Small intestine (tissue), 7 donors: Measurements from ENCODE around the gene CCK. TPM values are rescaled to one million over a fixed set of nuclear protein-coding genes. Genes with fewer than 3 reads are reported as not detected.

Experiments
- DNase-seq, 2 donors: peaks; one replicate each; pipeline versions ENCODE4 v3.0.0 to v3.0.0-alpha.2; 2013
- FAIRE-seq: peaks from 2 replicates; lab custom pipeline; 2012; peaks lifted over from hg19 to GRCh38; lab: Jason Lieb, UNC
- H3K27ac ChIP-seq, 3 donors: one replicate each; pipeline ENCODE4 v1.5.1; 2013; ENCODE audit warnings: low read length in 2 of 3, mild to moderate bottlenecking in 2 of 3, control low read depth in 1 of 3, inconsistent platforms in 1 of 3, low read depth in 1 of 3, moderate library complexity in 1 of 3
- H3K27me3 ChIP-seq, 3 donors: one replicate each; pipeline ENCODE4 v1.6.1; 2013; ENCODE audit warnings: low read length in 3 of 3, inconsistent platforms in 1 of 3; ENCODE audit not compliant: control insufficient read depth in 3 of 3, insufficient read depth in 3 of 3
- H3K36me3 ChIP-seq, 3 donors: one replicate each; pipeline ENCODE4 v1.6.1; 2013; ENCODE audit warnings: low read length in 3 of 3, inconsistent platforms in 1 of 3, low read depth in 1 of 3, mild to moderate bottlenecking in 1 of 3, moderate library complexity in 1 of 3; ENCODE audit not compliant: control insufficient read depth in 3 of 3, insufficient read depth in 2 of 3
- H3K4me1 ChIP-seq, 3 donors: one replicate each; pipeline ENCODE4 v1.6.1; 2013; ENCODE audit warnings: low read length in 2 of 3, inconsistent platforms in 1 of 3, low read depth in 1 of 3, mild to moderate bottlenecking in 1 of 3, moderate library complexity in 1 of 3; ENCODE audit not compliant: control insufficient read depth in 3 of 3, insufficient read depth in 2 of 3
- H3K4me3 ChIP-seq, 3 donors: one replicate each; pipeline ENCODE4 v1.5.1; 2013; ENCODE audit warnings: low read length in 3 of 3, control low read depth in 1 of 3, inconsistent platforms in 1 of 3, low read depth in 1 of 3, mild to moderate bottlenecking in 1 of 3, moderate library complexity in 1 of 3
- H3K9me3 ChIP-seq, 2 donors: one replicate each; pipeline ENCODE4 v1.6.1; 2013; ENCODE audit warnings: low read depth in 1 of 2, low read length in 1 of 2; ENCODE audit not compliant: control insufficient read depth in 2 of 2, insufficient read depth in 1 of 2
- WGBS, 3 donors: extraction: QIAGEN DNeasy Blood & Tissue Kit; methylation state at CpG; one replicate each; pipeline ENCODE4 v1.1.7; 2013; 5-methylcytosine and 5-hydroxymethylcytosine counted together
- polyA plus RNA-seq, 4 donors: library from polyadenylated mRNA; stranded (reverse) in 3 of 4; unstranded in 1 of 4; fragments of 200-250 nt in 3 of 4; fragments of 120-200 nt in 1 of 4; gene quantifications; one replicate each; pipeline versions ENCODE4 v1.2.1 to v1.2.3, GENCODE V29; 2013
- donor health status: healthy with polysubstance abuse.
- donor health status: control.
- donor health status: control.
- donor health status: Bipolar disorder and iron deficiency.
- donor health status: healthy.

CCK gene
- polyA plus RNA-seq, 4 donors = 0.89 to 44.9 (median 22.9) TPM

DNA sequence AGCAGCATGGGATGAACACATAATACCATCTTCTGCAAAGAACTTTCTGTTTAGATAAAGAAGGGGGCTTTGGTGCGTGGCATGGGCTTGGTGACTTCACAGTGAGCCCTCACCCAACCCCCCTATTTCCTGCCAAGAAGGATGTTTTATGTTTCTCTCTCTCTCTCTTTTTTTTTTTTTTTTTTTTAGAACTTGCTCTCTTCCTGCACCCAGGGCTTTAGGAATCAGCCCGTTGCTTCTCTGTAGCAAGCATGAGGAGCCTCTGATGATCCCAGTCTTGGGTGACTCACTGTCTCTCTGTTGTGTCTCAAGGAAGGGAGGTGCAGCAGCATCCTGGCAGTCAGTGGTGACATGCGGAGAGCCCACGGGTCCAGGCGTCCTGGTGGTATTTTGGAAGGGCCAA is 49.1 kb downstream of the CCK start:
- WGBS, 3 donors = 66 to 85% (median 70%) methylated on average over 5 of the region's 5 CpGs
- Histone ChIP-seq H3K27me3 (no peaks in the 10 kb centered on the region), H3K4me1 (no peaks in the 10 kb centered on the region), H3K9me3 (no peaks in the 10 kb centered on the region), H3K36me3 (peaks cover 9 to 58% (median 17%) of the 10 kb centered on the region in 3 donors), H3K4me3 (no peak overlapping the region), H3K27ac (no peak overlapping the region)
- FAIRE-seq (no peak), DNase-seq (no peak)

DNA sequence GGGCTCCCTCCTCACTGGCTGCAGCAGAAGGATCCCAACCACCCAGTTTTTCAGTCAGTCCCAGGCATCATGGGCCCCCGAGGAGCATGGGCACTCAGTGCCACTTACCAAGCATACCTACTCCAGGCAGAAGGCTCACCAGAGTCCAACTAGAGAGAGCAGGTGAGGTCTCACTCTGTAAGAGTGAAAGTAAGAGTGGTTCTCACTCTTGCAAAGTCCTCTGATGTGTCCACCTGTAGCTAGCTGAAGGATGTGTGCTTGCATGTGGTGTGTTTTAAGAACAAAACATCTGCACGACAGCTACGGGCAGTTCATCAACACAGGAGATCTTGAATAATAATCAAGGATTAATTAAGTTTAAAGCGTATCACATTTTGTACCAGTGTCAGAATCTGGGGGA is 49.7 kb downstream of the CCK start:
- Histone ChIP-seq H3K27me3 (no peaks in the 10 kb centered on the region), H3K27ac (no peak overlapping the region), H3K36me3 (peaks cover 9 to 54% (median 18%) of the 10 kb centered on the region in 3 donors), H3K4me3 (no peak overlapping the region), H3K4me1 (no peaks in the 10 kb centered on the region), H3K9me3 (no peaks in the 10 kb centered on the region)
- 75 to 87% (median 79%) methylated on average over 4 of the region's 4 CpGs for WGBS, 3 donors
- FAIRE-seq (no peak), DNase-seq (no peak)

DNA sequence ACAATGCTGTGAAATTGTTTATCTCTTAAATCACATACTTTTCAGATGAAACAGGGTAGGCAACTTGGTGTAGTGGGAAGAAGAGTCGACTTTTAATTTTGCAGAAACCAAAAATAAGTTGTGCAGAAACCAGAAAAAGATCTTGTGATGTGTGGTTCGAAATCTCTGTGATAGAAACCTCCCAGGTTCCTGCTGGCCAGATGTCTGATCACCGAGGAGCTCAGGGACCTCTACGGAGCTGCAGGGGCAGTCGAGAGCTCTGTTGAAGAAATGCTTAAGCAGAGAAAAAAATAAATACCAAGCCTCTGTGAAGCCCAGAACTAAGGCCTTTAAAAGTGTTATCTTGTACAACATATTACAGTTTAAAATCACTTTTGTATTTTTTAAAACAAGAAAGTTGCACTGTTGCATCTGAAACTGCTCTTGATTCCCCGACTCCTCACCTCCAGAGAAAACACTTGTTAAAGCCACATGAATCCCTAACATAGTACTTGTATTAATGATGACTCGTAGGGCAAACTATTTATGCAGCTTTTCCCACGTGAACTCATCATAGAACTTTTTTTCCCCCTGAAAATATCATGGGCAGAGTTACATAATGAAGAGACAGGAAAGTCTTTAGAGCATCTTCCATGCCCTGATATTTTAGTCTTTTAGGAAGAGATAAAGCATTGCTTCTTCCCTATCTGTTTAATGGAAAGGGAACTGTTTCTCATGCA is 51.3 kb downstream of the CCK start:
- no peak for DNase-seq
- WGBS, 3 donors = 70 to 86% (median 71%) methylated on average over 8 of the region's 8 CpGs
- Histone ChIP-seq H3K4me3 (no peak overlapping the region), H3K27ac (no peak overlapping the region), H3K36me3 (peaks cover 18 to 49% (median 21%) of the 10 kb centered on the region in 3 donors), H3K9me3 (no peaks in the 10 kb centered on the region), H3K4me1 (no peaks in the 10 kb centered on the region), H3K27me3 (no peaks in the 10 kb centered on the region)
- no peak for FAIRE-seq

DNA sequence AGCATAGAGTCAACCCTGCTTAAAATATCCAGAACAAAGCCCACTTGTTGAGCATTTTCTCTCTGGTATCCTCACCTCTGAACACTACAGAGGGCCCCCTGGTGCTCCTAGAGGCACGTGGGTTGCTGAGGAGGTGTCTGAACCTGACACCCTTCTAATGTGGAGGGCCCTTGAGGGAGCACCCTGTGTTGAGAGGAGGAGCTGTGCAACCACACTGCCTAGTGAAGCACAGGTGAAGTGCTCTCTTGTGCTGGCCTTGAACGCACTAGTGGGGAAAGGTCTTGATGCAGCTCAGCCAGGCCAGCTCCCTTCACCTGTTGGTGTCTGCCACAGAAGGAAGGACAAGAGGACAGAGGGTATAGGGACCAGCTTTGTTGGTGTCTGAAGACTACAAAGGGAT is 51.9 kb downstream of the CCK start:
- 81% methylated on average over 2 of the region's 2 CpGs for WGBS, 3 donors
- no peak for DNase-seq
- Histone ChIP-seq H3K27ac (no peak overlapping the region), H3K4me3 (no peak overlapping the region), H3K4me1 (no peaks in the 10 kb centered on the region), H3K36me3 (peaks cover 17 to 47% (median 21%) of the 10 kb centered on the region in 3 donors), H3K27me3 (no peaks in the 10 kb centered on the region), H3K9me3 (no peaks in the 10 kb centered on the region)
- no peak for FAIRE-seq

DNA sequence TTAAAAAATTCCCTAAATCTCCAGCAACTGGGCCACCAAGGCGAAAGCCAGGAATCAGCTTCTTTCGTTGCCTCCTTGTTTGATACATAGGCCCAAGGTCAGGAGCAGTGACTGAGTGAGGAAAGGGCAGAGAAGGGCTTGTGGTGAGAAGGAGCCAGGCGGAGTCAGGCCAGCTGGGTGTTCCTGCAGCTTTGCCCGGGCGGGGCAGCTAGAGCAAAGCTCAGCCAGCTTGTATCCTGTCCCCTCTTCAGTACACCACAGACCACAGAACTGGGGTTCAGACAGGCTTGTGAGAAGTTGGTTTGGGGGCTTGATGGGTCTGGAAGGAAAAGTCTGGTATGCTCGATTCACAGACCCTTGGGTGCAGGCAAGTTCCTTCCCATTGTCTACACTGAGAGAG is 52.6 kb downstream of the CCK start:
- WGBS, 3 donors = 52 to 68% (median 54%) methylated on average over 6 of the region's 6 CpGs
- no peaks in the 10 kb centered on the region for H3K27me3 ChIP-seq
- no peak overlapping the region for H3K4me3 ChIP-seq
- peak; percentile 33 to 79 for DNase-seq
- H3K36me3 ChIP-seq = peaks cover 13 to 44% (median 24%) of the 10 kb centered on the region in 3 donors
- no peak for FAIRE-seq
- H3K4me1 ChIP-seq = no peaks in the 10 kb centered on the region
- H3K9me3 ChIP-seq = peaks cover 0 to under 1% of the 10 kb centered on the region in 2 donors
- H3K27ac ChIP-seq = no peak overlapping the region

DNA sequence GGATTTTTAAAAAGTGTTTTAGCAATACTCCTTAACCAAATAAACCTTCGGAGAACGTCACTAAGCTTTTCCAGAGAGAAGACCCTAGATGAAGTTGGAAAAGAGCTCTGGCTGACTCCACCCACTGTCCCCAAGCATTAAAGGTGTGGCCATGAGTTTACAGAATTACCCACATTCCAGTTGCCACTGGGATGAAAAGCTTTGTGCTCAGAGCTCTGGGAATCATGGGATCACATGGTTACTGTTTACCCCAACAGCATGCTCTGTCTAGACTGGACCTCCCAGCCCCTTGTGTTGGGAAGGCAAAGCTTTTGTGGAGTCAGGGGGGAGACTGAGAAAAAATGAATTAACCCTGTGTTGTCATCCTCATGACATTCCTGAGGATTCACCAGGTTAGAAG is 55.3 kb downstream of the CCK start:
- no peaks in the 10 kb centered on the region for H3K4me1 ChIP-seq
- peaks cover 13 to 51% (median 24%) of the 10 kb centered on the region in 3 donors for H3K36me3 ChIP-seq
- H3K27ac ChIP-seq = no peak overlapping the region
- DNase-seq (peak in 1 of 2 donors; percentile 6), FAIRE-seq (no peak)
- no peak overlapping the region for H3K4me3 ChIP-seq
- peaks cover 0 to 7% of the 10 kb centered on the region in 2 donors for H3K9me3 ChIP-seq
- 59 to 82% (median 70%) methylated on average over 2 of the region's 2 CpGs for WGBS, 3 donors
- H3K27me3 ChIP-seq = no peaks in the 10 kb centered on the region

DNA sequence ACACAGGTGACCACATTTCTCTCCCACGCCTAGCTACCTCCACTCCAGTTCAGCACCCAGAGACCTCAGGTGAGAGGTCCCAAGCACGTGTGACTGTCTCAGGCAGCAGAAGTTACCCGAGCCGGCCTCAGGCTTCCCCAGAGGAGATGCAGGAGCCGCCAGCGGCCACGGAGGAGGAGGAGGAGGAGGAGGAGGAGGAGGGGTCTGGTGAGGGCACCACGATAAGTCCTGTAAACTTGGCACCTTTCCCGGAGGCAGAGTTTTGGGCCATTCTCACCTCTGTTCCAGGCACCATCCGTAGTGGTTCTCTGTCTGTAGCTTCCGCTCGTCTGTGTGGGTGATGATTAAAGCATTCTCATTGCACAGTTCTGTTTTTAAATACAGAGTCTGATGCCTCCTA is 56.1 kb downstream of the CCK start:
- H3K36me3 ChIP-seq = peaks cover 13 to 51% (median 23%) of the 10 kb centered on the region in 3 donors
- DNase-seq = no peak

More for the DNA sequence above, 56.1 kb downstream of the CCK start:
- Histone ChIP-seq H3K9me3 (peaks cover 0 to 7% of the 10 kb centered on the region in 2 donors), H3K27me3 (no peaks in the 10 kb centered on the region), H3K4me1 (no peaks in the 10 kb centered on the region), H3K4me3 (no peak overlapping the region), H3K27ac (no peak overlapping the region)
- WGBS, 3 donors = 77 to 86% (median 84%) methylated on average over 12 of the region's 12 CpGs
- FAIRE-seq = no peak
